Activated CD4-positive, alpha-beta T cell treated with anti-CD3 and anti-CD28 coated beads, Interleukin-2, Interleukin-4, amounts not matched to agents 100 ng/mL and 50 ng/mL, durations not matched to agents 16 hours and 8 hours (primary cell): Measurements from ENCODE around the gene MSANTD7.
"Not testable (repeated sequence)": the region's sequence is repeated elsewhere in the genome, so short reads cannot be mapped to it uniquely, and the experiment has no call there.

Source experiments
- DNase-seq: peaks from one replicate; pipeline ENCODE4 v3.0.0-alpha.2; 2020; ENCODE audit warnings: low spot score

The MSANTD7 gene

DNA sequence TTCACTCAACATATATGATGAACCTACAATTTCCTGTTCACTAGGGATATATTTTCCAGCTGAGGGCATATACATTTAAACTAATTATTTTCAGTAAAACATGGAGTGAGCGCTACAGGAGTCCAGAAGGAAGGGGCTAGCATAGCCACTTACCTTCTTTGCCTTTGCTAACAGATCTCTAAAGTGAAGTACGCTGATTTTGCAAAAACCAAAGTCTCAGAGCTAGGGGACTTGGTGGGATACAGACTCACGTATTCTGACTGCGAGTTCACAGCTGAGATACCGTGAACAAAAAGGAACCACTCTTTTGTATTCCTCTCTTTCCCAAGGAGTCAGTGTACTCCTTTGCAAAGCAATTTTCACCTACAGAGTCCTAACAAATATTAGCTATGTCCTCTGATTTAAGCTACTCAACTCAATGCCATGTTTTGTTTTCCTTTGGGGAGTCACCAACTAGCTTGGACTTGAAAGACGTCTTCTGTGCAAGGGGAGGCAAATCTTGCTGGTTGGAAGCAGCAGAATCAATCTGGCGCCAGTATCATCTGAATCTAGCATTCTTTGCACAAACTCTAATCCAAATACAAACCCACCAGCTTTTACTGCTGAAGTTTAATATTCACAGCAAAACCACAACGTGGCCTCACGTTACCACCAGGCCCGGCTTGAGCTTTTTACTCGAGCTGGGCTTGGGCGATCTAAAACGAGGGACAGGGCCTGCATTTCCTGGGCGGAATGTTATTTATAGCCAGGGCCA, 926 bp upstream of the MSANTD7 start:
- no peak for DNase-seq

DNA sequence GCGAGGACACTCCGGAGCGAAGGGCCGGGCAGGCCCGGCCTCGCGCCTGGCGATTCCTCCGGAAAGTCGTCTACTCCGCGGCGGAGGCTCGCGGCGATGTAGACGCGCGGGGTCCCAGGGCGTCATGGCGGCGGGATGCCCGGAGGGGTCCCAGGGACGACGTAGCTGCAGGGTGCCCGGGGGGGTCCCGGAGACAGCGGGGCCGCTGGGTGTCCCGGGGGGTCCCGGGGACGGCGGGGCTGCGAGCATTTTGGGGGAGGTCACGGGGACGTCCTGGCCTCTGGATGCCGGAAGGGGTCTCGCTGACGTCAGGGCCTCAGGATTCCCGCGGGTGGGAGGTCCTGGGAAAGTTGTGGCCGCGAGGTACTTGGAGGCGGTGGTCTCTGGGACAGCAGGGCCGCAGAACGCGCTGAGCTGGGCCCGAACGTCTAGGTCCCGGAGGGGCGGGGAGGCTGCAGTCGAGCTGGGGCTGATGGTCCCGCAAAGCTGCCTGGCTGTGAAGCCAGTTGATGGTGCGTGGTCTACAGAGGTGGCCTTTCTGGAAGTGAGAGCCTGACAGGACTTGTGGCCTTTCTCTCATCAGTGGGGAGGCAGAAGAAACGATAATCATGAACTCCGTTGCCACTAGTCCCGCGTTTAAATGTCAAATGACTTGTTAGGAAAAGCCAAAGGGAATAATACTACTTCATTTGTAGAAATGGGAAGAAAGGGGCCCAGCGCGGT, 637 bp downstream of the MSANTD7 start:
- peak; percentile 5 for DNase-seq

DNA sequence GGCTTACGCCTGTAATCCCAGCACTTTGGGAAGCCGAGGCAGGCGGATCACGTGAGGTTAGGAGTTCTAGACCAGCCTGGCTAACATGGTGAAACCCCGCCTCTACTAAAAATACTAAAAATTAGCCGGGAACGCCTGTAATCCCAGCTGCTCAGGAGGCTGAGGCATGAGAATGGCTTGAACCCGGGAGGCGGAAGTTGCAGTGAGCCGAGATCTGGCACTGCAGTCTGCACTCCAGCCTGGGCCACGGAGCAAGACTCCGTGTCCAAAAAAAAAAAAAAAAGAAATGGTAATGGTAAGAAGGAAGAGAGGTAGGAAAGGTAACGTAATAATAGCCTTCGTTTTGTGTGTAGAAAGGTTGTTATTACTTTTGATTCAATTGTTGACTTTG, 1.2 kb downstream of the MSANTD7 start:
- peak; percentile 8 for DNase-seq

DNA sequence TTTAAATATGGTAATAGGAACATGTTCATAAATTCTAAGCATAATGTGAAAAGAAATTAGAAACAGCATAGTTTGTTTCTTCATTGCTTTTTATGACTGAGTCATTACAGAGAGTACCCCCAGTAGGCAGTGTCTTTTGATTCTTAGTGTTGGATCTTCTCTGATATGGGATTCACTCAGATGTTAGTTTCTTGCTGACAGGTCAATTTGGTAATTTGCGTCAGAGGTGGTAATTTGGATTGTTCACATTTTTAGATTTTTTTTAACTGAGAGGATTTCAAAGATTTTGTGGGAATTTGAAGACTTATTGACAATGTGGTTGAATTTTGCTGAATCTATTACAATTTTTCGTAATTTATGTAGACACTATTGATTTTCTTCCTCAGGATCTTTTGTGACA, 2.1 kb downstream of the MSANTD7 start:
- DNase-seq, result no peak

DNA sequence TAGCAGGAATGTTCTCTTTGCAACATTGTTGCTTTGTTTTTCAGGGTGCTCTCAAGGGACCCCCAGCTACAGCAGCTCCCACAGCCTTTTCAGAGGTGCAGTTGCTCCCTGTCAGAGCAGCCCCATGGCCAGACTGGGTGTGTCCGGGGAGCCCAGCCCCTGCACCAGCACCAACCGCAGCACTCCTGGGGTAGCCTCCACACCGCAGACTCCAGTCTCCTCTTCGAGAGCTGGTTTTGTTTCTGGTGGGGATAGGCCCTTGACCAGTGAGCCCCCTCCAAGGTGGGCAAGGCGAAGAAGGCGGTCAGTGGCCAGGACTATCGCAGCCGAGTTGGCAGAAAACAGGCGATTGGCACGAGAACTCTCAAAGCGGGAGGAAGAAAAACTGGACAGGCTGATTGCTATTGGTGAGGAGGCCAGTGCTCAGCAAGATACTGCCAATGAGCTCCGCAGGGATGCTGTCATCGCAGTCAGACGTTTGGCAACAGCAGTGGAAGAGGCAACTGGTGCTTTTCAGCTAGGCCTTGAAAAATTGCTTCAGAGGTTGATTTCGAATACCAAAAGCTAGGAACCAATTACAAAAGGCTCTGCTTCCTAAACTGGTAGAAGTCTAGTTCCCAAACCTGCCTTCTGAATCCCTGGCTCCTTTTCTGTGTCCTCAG, 5.4 kb downstream of the MSANTD7 start:
- no peak for DNase-seq

DNA sequence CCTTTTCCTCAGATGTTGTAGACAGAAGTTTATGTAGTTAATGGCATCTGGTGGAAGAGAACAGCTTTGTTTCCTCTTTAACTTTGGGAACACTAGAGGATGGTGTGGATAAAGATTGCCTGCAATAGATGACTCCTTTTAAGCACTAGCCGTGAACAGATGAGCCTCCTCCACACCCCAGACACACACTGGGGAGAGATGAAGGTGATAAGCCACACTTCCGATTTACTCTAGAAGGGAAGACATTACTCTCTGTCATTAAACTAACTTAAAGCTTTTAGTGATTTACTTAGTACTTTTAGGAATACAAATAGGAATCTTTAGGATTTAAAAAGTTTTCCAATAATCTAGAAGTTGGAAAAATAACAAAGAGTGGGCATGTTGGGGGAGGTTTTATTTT, 6.8 kb downstream of the MSANTD7 start:
- no peak for DNase-seq

DNA sequence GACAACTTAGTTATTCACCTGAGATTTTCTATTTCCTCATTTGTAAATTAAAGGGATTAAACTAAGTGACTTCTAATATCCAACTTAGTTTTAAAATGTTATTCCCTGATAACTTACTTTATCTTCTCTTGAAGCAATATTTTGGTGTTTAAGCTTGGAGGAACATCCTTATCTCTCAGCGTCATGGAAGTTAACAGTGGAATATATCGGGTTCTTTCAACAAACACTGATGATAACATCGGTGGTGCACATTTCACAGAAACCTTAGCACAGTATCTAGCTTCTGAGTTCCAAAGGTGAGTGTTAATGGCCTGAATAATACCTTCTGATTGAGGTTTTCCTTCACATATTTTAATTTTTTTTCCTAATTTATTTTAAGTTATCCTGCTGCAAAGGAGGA, 14.1 kb downstream of the MSANTD7 start:
- no peak for DNase-seq

DNA sequence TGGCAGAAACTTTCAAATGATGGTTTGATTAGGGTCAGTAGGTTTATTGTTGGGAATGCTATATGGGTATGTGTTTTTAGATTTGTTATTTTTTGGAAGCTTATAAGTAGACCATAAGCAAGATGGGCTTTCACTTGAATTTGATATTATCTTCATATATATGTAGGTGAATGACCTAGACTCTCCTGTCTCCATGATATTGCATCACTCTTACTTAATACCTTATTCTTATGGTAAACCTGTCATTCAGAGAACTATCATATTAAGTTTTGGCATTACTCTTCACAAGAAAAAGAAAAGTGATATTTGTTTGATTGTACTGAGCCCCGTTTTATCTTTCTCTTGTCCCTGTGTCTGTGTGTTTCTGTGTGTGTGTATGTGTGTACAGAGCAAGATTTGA, 17.3 kb downstream of the MSANTD7 start:
- DNase-seq, result no peak

DNA sequence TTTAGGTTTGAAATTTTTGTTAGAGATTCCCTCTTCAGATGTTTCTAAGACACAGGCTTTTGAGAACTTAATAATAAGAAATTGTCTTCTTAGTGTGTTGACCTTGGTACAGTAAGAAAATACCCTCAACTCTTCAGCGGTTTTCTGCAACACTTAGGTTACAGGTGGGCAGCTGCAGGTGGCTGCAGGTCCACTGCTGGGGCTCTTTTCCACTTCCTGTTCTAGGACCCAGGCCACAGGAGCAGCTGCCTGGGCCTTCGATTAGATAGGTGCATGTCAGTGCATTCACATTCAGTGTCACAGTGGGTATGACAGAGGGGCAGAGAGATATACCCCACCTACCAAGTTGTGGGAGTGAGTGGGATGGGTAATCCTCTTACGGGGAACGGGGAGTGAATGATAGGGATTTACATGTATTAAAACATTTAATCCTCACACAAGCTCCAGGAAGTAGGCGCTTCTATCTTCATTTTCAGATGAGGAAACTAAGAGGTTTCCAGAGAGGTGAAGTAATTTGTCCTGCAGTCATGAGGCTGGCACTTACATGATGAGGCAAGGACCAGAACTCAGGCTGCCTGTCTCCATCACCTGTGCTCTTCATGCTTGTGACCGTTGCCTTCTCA, 20.3 kb downstream of the MSANTD7 start:
- no peak for DNase-seq

DNA sequence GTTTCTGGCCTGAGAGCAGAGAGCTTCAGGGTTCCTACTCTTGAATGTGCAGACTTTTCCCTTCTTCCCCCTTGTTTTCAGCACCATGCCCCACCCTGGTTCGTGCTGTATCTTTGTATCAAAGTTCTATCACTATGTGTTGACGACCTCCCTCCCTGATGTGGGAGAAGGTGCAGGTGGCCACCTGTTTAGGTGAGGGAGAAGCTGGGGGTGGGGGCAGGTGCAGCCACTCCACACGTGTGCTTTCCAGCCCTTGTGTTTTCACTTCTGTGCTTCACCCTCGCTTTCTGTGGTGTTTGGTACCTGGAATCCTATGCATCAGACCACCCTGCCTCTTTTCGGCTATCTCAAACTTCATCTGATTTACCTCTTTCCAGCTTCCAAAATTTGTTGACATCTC, 20.9 kb downstream of the MSANTD7 start:
- DNase-seq, result no peak

DNA sequence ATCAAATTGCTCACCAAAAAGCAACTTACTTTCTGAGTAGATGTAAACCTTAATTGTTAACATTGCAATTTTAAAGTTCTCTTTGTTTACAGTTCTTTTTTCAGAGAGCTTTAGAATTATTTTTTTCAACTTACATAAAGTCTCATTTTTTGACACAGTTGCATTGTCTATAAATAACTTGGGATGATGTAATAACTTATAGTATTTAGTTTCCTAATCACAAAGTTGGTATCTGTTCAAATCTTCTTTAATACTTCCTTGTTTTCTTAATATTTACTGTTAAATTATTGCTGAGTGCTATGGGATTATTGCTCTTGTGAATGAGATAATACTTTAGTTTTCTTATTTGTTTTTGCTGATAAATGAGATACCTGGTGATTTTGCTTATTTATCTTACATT, 21.7 kb downstream of the MSANTD7 start:
- no peak for DNase-seq

DNA sequence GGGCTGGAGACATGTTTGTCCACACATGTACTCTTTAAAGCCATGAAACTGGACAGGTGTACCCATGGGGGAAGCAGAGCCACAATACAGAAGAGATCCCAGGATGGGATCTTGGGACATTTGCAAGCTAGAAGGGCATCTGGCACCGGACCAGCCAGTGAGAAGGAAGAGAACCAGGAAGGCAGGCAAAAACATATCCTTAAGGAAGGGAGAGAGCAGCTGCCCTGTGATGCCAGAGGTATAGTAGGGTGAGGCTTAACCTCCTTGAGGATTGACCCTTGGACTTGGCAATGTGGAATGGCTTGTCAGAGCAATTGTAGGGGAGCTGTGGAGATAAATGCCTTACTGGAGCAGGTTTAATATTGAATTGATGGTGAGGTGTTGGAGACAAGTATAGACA, 22.7 kb downstream of the MSANTD7 start:
- DNase-seq, result no peak

DNA sequence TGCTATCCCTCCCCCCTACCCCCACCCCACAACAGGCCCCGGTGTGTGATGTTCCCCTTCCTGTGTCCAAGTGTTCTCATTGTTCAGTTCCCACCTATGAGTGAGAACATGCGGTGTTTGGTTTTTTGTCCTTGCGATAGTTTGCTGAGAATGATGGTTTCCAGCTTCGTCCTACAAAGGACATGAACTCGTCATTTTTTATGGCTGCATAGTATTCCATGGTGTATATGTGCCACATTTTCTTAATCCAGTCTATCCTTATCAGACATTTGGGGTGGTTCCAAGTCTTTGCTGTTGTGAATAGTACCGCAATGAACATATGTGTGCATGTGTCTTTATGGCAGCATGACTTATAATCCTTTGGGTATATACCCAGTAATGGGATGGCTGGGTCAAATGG, 26.4 kb downstream of the MSANTD7 start:
- DNase-seq, result not testable (repeated sequence)

DNA sequence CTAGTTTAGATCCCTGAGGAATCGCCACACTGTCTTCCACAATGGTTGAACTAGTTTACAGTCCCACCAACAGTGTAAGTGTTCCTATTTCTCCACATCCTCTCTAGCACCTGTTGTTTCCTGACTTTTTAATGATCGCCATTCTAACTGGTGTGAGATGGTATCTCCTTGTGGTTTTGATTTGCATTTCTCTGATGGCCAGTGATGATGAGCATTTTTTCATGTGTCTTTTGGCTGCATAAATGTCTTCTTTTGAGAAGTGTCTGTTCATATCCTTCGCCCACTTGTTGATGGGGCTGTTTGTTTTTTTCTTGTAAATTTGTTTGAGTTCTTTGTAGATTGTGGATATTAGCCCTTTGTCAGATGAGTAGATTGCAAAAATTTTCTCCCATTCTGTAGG, 26.8 kb downstream of the MSANTD7 start:
- not testable (repeated sequence) for DNase-seq

DNA sequence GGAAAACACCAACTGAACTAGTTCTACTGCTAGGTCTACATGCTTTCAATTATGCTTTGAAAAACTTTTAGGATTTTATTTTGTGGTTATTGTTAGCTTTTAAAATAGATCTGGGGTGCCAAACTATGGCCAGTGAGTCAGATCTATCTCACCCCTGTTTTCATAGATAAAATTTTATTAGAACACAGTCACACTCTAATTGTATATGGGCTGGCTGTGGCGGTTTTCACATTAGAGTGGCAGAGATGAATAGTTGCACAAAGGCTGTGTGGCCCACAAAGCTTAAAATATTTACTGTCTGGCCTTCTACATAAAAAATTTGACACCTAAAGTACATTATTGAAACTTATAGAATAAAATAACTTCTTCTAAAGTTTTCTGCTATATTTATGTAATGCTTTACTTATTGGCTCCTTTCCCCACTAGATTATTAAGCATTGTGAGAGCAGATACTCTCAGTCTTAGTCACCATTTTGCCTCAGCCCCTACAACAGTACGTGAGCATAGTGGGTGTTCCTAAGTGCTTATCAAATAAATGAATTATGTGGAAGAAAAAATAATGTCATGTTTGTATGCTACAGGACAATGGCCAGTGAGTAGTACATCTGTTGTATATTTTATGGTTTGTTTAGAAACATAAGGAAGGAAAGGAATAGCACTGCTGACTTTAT, 35.1 kb downstream of the MSANTD7 start:
- DNase-seq, result peak; percentile 17

DNA sequence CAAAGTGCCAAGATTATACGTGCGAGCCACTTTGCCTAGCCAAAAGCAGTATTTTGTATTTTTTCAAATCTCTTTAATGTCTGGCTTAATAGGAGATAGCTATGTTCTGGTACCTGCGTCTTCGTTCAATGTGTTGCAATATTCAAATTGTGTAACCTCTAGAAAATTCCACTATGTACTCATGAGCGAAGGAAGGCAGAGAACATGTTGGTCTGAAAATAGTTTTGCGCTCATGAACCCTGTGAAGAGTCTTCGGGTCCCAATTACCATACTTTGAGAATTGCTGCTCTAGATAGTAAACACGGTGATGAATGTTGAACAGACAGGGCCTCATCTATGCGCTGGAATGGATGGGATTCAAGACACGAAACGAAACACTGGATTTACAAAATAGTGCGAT, 37.8 kb downstream of the MSANTD7 start:
- DNase-seq, result no peak

DNA sequence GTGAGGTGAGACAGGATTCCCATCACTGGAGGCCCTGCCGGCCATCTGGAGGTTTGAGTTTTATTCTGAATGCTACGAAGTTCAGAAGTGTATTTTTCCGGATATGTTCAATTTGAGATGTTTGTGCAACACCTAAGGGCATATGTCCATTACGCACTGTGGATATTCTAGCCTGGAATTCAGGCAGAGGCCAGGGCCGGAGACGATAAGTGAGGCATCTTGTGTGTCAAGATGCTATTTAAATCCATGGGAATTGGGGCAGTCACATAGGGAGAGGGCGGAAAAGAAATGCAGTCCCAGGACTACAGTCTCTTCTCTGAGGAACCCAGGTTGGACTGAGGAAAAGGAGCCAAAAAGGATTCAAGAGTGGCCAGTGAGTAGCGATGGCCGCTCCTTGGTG, 38.7 kb downstream of the MSANTD7 start:
- DNase-seq, result no peak

DNA sequence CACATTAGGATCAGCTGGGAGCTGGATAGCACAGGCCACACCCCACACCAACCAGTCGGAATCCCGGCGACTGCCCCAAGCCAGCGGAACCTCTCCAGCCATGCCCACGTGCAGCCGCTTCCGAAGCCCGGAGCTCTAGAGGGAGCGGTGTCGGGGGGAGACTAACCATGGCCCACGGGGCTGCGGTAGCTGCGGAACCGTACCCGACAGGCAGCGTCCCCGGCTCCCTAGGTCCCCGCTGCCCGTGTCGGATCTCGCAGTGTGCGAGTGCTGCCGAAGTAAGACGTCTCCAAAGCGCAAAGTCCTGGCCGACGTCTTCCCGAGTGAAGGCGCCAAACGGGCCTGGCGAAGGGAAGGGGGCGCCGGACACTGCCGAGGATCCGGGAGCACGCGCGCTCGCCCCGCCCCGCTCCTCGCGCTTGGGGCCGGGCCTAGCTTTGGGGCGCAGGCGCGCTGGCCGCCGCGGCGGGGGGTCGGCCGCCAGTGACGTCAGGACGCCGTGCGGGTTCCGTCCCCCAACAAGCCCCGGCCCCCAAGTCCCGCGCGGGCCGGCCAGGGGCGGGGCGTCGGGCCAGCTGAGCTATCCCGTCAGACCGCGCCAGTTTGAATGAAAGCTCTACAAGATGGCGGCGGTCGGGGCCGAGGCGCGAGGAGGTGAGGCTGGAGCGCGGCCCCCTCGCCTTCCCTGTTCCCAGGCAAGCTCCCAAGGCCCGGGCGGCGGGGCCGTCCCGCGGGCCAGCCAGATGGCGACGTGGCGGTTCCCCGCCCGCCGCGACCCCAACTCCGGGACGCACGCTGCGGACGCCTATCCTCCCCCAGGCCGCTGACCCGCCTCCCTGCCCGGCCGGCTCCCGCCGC, 40.4 kb downstream of the MSANTD7 start, which contains the start of gene SUV39H2:
SUV39H2 (plus strand) TSS at position 601 of the 858 bp plus-strand sequence; CDS start at position 624, 23 bp downstream.
- DNase-seq, result peak; percentile 94

DNA sequence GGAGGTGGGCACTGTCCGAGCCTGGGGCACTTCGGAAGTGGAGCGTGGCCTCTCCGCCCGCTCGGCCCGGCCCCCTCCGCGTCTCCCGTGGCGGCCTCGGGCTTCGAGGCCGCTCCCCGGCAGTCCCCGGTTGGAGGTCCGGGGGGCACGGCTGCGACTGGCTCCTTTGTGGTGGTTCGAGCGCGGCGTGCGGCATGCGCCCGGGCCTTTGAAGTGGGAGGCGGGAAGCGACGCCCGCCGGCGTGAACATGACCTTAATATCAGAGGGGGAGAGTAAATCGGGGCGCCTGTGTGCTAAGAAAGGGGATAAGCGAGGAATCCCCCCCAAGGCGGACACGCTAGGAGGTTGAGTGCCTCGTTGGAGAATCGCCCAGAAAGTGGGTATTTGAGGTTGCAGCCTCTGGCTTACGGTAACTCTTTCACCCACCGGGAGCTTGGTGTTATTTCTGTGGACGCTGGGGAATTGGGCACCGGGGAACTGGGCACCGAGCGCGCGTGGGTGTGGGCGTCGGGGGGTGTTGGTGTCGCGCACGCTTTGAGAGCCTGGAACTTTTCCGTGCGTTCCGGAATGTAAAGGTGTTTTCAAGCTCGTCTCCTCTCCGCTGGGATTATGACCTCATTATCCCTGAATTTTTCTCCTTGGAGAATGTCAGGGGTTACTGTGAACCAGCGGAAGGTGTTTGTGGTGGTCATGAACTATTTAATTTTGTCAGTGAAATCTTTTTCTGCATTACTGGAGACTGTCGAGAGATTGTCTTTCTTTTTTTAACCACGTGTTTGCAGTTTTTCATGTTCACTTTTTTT, 41.2 kb downstream of the MSANTD7 start:
- DNase-seq, result peak; percentile 17

DNA sequence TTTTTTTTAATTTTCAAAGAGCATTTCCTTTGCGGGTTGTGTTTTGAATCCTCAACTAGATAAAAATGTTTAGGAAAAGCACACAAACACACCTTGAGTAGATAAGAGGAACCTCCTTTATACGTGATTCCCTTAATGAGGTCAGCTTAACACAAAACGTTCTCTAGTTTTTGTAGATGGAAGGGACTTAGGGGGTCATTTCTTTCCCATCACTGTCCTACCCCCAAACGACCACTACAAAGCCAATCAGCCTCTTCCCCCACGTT, 41.8 kb downstream of the MSANTD7 start:
- no peak for DNase-seq

DNA sequence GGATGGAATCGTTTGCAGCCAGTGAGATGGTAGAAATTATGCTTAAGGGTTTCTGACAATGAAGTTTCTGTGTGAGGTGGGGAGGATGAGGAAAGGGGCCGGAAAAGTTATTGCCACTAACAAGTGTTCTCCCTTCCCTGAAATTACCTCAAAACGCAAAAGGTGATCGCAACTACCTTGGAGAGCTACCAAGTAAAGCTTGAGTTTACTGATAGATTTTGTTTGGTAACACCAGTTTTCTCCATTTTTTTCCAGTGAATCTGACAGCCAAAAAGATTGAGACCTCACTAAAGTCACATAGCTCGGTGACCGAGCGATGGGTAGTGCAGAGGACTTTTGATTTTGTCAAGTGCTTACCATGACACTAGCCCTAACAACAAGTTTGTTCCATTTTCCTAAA, 42.1 kb downstream of the MSANTD7 start:
- no peak for DNase-seq
